ENCODE measurements around the gene CAMK1D.

DNA sequence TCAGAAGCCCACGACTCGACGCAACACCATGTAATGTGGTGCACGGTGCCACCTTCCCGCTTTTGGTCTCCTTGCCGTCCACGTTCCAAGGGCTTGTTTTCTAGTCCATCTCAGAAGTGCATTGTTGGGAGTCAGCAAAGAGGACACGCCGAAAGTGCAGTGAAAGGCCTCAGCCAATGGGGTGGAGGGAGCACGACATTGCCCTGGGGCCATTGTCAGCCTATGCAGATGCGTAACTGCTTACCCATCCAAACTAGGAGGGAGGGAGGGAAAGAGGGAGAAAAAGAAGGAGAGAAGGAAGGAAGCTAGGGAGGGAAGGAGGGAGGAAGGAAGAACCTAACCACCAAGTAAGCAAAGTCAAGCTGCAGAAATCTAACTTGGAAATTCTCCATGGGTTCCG lies 449.8 kb downstream of the CAMK1D start:
- TF ChIP-seq, protein P1, sequence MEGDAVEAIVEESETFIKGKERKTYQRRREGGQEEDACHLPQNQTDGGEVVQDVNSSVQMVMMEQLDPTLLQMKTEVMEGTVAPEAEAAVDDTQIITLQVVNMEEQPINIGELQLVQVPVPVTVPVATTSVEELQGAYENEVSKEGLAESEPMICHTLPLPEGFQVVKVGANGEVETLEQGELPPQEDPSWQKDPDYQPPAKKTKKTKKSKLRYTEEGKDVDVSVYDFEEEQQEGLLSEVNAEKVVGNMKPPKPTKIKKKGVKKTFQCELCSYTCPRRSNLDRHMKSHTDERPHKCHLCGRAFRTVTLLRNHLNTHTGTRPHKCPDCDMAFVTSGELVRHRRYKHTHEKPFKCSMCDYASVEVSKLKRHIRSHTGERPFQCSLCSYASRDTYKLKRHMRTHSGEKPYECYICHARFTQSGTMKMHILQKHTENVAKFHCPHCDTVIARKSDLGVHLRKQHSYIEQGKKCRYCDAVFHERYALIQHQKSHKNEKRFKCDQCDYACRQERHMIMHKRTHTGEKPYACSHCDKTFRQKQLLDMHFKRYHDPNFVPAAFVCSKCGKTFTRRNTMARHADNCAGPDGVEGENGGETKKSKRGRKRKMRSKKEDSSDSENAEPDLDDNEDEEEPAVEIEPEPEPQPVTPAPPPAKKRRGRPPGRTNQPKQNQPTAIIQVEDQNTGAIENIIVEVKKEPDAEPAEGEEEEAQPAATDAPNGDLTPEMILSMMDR (conservative IDR thresholded peaks at IDR 0.05; ENCODE audit: low read length): no peak
- TF ChIP-seq EZH2phosphoT487 (IDR thresholded peaks at IDR 0.05; ENCODE audit: borderline replicate concordance, low read depth, low read length): no peak

Measured in OCI-LY7 (cell line).